G401 (cell line): ENCODE results near the gene TPK1. TPM values are rescaled to one million over a fixed set of nuclear protein-coding genes. Genes with fewer than 3 reads are reported as not detected.
"Not testable (repeated sequence)": the region's sequence is repeated elsewhere in the genome, so short reads cannot be mapped to it uniquely, and the experiment has no call there.

Source experiments
- DNase-seq: peaks from one replicate; pipeline ENCODE4 v3.0.0-alpha.2; 2015; ENCODE audit warnings: low spot score
- in situ Hi-C: cut with HindIII; loops from 2 replicates; pipeline ENCODE4 v1.10.0; 2016; ENCODE audit warnings: low sequenced_read_pairs, mixed read lengths
- total RNA-seq: library from RNA; depleted of rRNA; stranded (reverse); fragments of >200 nt; shearing (Covaris generic); gene quantifications from 2 replicates; pipeline ENCODE4 v1.2.3, GENCODE V29; 2014

Gene TPK1
- total RNA-seq, 1 experiment from 2014 or later, result 1.6 TPM

GRCh38 chr7:144784943-144785342 is 50.9 kb downstream of the TPK1 start:
- DNase-seq, result no peak
- in situ Hi-C loops, result no loop called here

DNA sequence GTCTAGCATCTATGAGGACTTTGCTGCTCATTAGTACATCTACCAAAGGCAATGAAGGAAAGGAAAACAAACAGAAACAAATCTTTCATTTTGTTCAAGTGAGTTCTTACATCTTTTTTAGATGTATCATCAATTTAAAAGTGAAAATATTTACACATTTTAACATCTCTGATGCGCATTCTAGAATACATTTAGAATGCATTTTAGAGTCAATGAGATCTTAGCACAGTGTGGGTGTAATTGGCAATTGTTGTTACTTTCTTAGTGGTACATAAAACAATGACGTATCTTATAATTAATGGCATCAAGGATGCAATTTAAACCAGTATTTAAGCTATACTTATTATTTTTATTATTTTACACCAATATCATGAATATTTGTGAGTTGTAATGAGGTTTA is 51.4 kb downstream of the TPK1 start:
- no peak for DNase-seq

GRCh38 chr7:144782883-144783282 is 53.0 kb downstream of the TPK1 start:
- DNase-seq, result no peak
- in situ Hi-C loops, result no loop called here

More for the DNA sequence above, 51.4 kb downstream of the TPK1 start:
- in situ Hi-C loops, result no loop called here

DNA sequence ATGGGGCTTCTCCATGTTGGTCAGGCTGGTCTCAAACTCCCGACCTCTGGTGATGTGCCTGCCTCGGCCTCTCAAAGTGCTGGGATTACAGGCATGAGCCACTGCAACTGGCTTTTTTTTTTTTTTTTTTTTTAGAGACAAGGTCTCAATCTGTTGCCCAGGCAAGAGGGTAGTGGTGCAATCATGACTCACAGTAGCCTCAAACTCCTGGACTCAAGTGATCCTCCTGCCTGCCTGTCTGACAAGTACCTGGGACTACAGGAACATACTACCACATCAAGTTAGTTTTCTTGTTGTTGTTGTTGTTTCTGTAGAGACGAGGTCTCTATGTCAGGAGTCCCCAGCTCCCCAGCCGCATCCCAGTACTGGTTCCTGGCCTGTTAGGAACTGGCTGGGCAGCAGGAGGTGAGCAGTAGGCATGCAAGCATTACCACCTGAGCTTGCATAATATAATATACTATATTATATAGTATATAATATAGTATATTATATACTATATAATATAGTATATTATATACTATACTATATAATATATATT is 55.7 kb downstream of the TPK1 start:
- in situ Hi-C loops, result no loop called here
- no peak for DNase-seq

GRCh38 chr7:144777889-144778288 is 58.0 kb downstream of the TPK1 start:
- DNase-seq, in situ Hi-C loops: not testable (repeated sequence)

GRCh38 chr7:144777005-144777839 is 58.6 kb downstream of the TPK1 start:
- DNase-seq, result no peak
- in situ Hi-C loops, result no loop called here

DNA sequence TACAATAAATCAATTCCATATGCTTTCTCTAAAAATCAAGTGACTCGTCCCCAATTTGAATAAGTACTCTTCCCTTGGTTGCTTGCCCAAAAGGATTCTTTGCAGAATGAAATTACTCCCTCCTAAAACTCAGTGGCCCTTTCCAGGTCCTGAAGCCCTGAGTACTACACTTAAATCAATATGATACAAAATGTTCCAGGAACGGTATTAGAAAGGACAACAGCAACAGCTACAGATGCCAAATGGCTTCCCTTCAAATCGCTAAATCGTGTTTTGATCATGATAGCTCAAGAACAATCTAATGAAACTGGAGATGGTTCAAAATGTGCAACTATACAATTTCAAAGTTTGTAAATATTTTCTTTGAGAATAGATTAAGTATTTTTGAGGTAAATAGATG is 59.4 kb downstream of the TPK1 start:
- in situ Hi-C loops, result no loop called here
- DNase-seq, result no peak

- in situ Hi-C loops, result no loop called here
- DNase-seq, result no peak
Observed at GRCh38 chr7:144775749-144776148, 60.1 kb downstream of the TPK1 start.

DNA sequence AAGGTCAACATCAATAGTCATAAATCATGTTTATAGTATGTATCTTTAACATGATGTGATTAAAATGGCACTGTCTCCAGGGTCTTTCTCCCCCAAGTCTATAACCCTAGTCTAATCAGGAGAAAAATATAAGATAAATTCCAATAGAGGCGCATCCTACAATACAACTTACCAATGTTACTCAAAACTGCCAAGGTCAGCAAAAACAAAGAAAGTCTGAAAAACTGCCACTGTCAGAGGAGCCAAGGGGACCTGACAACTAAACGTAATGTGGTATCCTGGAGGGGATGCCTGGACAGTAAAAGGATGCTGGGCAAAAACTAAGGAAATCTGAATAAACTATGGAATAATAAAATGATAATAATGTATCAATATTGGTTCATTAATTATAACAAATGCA is 63.9 kb downstream of the TPK1 start:
- in situ Hi-C loops, result no loop called here
- DNase-seq, result no peak

- DNase-seq, result no peak
Observed at GRCh38 chr7:144771174-144771573, 64.7 kb downstream of the TPK1 start.

DNA sequence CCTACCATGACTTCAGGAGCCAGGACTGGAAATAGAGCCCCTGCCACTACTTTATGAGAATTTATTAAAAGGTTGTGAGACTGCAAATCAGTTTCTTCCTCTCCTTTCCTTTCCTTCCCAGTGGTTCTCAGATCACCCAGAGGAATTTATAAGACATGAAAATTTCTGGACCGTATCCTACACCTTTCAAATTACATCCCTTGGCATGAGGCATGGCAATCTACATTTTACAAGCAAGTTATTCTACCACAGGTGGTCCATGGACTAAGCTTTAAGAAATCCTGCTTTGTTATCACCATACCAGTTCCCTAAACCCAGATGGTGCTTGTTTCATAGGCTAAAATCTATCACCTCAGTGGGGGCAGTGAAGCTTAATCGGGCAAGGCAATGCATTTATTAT is 66.5 kb downstream of the TPK1 start:
- in situ Hi-C loops, result no loop called here

More at GRCh38 chr7:144771174-144771573, 64.7 kb downstream of the TPK1 start:
- in situ Hi-C loops, result no loop called here

GRCh38 chr7:144768633-144769032 is 67.2 kb downstream of the TPK1 start:
- DNase-seq, result no peak
- in situ Hi-C loops, result no loop called here

More for the DNA sequence above, 66.5 kb downstream of the TPK1 start:
- no peak for DNase-seq

- no peak for DNase-seq
- in situ Hi-C loops, result no loop called here
Observed at GRCh38 chr7:144763291-144763690, 72.6 kb downstream of the TPK1 start.

GRCh38 chr7:144762853-144763252 is 73.0 kb downstream of the TPK1 start:
- in situ Hi-C loops, result no loop called here
- DNase-seq, result no peak

DNA sequence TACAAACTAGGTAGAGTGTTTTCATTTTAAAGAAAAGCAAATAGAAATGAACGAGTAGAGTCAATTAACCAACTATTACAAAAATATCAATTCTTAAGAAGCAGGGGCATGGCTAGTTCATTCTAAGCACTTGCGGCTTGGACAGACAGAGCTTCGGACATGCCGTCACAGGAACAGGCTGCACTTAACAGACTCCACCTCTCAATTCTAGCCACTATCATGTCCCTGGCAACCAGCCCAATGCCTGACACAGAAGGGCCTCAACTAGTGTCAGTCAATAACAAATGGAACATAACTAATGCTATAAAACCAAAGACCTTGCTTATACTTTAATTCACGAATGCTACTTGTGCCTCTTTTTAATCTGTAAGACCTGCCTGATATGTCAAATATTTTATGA is 74.4 kb downstream of the TPK1 start:
- no peak for DNase-seq
- in situ Hi-C loops, result no loop called here

DNA sequence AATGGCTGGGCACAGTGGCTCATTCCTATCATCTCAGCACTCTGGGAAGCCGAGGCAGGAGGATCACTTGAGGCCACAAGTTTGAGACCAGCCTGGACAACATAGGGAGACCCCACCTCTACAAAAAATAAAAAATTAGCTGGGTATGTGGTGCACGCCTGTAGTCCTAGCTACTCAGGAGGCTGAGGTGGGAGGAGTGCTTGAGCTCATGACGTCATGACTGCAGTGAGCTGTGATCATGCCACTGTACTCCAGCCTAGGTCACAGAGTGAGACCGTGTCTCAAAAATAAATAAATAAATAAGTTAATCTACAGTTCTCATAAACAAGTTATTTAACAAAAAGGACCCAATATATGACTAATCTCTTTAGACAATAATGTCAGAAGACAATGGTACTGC is 76.2 kb downstream of the TPK1 start:
- in situ Hi-C loops, result no loop called here
- no peak for DNase-seq

GRCh38 chr7:144747936-144748335 is 87.9 kb downstream of the TPK1 start:
- in situ Hi-C loops, result no loop called here
- no peak for DNase-seq

DNA sequence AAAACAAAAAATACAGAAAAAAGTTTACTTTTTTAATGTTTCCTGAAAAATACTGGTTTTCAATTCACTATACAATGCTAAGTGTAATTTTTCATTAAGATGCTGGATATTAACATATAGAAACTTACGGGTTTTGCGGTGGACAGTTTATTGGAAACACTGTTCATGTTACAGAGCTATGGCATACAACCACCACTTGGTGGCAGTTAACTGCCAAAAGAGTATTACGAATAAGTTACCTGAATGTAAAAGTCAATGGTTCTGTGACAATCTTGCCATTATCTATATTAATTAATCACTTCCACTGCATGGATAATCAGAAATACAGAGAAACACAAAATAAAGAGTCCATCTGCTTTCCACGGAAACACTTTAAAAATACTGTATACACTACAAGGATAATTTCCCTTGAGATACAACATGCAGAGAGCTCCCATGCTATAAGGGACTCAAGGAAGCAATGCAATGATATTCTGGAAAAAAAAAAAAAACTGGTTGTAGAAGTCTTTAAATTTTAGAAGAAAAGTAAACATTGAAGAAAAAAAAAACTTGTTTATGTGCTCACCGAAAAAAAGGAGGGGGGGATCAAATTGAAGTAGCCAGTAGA is 97.0 kb downstream of the TPK1 start:
- in situ Hi-C loops, result no loop called here
- peak; percentile 32 for DNase-seq

DNA sequence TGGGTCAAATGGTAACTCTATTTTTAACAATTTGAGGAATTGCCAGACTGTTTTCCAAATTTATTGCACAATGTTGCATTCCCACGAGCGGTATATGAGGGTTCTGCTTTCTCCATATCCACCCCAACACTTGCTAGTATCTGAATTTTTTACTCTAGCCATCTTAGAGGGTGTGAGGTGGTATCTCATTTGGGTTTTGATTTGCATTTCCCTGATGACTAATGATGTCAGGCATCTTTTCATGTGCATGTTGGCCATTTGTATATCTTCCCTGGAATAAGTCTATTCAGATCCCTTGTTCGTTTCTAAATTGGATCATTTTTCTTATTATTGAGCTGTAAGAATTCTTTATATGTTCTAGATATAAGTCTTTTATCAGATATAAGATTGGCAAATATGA is 97.7 kb downstream of the TPK1 start:
- DNase-seq, result no peak

GRCh38 chr7:144736880-144737493 is 98.9 kb downstream of the TPK1 start:
- in situ Hi-C loops, result no loop called here
- no peak for DNase-seq

More for the DNA sequence above, 97.7 kb downstream of the TPK1 start:
- in situ Hi-C loops, result no loop called here
